DOHH2 (cell line): ENCODE measurements around the gene PTPN12.

Experiments used
- EZH2phosphoT487 ChIP-seq: fragments of 200-600 bp; sonication (generic); IDR thresholded peaks from 2 replicates; pipeline ENCODE4 v1.6.1; 2017; ENCODE audit warnings: borderline replicate concordance, mild to moderate bottlenecking, antibody characterized with exemption, low read length, moderate library complexity, mixed read lengths
- TF ChIP-seq, protein P1 (sequence below): fragments of 200-600 bp; sonication (generic); IDR thresholded peaks from one replicate; pipeline ENCODE4 v1.5.1; 2014; ENCODE audit warnings: antibody characterized with exemption, mild to moderate bottlenecking, low read depth, low read length; ENCODE audit not compliant: poor library complexity, severe bottlenecking

DNA sequence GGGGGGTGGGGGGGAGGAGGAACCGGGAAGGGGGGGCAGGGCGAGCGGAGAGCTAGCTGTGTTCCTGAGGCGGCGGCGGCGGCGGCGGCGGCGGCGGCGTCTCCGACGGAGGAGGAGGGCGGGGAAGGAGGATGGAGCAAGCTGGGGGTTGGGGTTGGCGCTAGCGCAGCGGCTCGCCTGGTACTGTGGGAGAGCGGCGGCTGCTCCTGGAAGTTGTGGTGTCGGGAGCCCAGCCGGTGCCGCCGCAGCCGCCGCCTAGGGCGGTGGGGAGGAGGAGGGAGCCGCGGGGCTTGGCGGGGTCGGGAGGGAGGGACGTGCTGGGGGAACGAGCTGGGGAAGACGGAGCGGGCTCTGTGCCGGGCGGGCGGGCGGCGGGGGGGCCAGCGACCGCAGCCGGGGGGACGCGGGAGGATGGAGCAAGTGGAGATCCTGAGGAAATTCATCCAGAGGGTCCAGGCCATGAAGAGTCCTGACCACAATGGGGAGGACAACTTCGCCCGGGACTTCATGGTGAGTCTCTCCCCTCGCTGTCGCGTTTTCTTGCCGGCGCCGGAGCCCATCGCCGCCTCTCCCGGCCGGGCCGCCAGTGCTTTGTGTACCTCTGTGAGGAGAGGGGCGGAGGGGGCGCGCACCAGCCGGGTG is at the start of gene PTPN12:
- no peak for TF ChIP-seq EZH2phosphoT487
- TF ChIP-seq, protein P1, sequence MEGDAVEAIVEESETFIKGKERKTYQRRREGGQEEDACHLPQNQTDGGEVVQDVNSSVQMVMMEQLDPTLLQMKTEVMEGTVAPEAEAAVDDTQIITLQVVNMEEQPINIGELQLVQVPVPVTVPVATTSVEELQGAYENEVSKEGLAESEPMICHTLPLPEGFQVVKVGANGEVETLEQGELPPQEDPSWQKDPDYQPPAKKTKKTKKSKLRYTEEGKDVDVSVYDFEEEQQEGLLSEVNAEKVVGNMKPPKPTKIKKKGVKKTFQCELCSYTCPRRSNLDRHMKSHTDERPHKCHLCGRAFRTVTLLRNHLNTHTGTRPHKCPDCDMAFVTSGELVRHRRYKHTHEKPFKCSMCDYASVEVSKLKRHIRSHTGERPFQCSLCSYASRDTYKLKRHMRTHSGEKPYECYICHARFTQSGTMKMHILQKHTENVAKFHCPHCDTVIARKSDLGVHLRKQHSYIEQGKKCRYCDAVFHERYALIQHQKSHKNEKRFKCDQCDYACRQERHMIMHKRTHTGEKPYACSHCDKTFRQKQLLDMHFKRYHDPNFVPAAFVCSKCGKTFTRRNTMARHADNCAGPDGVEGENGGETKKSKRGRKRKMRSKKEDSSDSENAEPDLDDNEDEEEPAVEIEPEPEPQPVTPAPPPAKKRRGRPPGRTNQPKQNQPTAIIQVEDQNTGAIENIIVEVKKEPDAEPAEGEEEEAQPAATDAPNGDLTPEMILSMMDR: no peak
